Medulla oblongata (tissue), 1 donor: ENCODE results near the gene ZNF569.
A peak's percentile ranks its signal among the peaks of the same experiment; 100 is the strongest.
"Not testable (repeated sequence)": the region's sequence is repeated elsewhere in the genome, so short reads cannot be mapped to it uniquely, and the experiment has no call there.

Experiments used
- DNase-seq: peaks from one replicate; pipeline ENCODE4 v3.0.0-alpha.2; 2015; ENCODE audit errors: extremely low spot score

The ZNF569 gene

GRCh38 chr19:37401078-37401477, 66.2 kb downstream of the ZNF569 start:
- no peak for DNase-seq

GRCh38 chr19:37391399-37391798, 75.8 kb downstream of the ZNF569 start:
- not testable (repeated sequence) for DNase-seq

DNA sequence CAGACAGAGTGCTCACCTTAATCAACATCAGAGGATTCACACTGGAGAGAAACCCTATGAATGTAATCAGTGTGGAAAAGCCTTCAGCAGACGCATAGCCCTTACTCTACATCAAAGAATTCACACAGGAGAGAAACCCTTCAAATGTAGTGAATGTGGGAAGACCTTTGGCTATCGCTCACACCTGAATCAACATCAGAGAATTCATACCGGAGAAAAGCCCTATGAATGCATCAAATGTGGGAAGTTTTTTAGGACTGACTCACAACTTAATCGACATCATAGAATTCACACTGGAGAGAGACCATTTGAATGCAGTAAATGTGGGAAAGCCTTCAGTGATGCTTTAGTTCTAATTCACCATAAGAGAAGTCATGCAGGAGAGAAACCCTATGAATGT, 78.0 kb downstream of the ZNF569 start:
- no peak for DNase-seq

GRCh38 chr19:37370880-37371661, 96.2 kb downstream of the ZNF569 start, which contains the start of gene ZNF527:
Gene ZNF527, plus strand, starts transcription at chr19:37371099. Its CDS starts 3,100 bp downstream, at chr19:37374199.
- peak; percentile 98 for DNase-seq

DNA sequence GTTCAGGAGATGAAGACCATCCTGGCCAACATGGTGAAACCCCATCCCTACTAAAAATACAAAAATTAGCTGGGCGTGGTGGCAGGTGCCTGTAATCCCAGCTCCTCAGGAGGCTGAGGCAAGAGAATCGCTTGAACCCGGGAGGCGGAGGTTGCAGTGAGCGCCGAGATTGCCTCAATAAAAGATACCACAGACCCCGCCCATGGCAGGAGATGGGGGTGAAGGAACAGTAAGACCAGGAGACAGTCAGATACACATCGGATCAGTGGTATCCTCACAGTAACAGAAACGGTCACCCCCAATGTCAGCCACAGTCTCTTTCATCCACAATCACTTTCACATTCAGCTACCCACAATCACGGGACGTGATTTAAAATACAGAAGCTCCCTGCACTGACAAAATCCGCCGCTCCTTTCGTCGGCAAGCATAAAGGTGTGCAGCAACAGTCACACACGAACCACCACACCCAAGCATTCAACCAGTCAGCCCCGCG, 96.8 kb downstream of the ZNF569 start:
- not testable (repeated sequence) for DNase-seq

GRCh38 chr19:37362733-37363132, 104.5 kb downstream of the ZNF569 start:
- DNase-seq = no peak

GRCh38 chr19:37361994-37362393, 105.2 kb downstream of the ZNF569 start:
- no peak for DNase-seq
